GM08714 (cell line): ENCODE measurements around the gene SHROOM3.

Experiments
- H3K4me3 ChIP-seq: fragments of 200-500 bp; sonication (Bioruptor generic); 2 replicates; pipeline ENCODE4 v1.5.1; 2014; ENCODE audit warnings: mild to moderate bottlenecking, low read length, inconsistent platforms
- ZNF274 ChIP-seq: IDR thresholded peaks from 2 replicates; pipeline ENCODE4 v1.6.1; 2012; ENCODE audit warnings: mild to moderate bottlenecking, low read depth, low read length

SHROOM3 gene

GRCh38 chr4:76570141-76570973, 135.3 kb downstream of the SHROOM3 start:
- H3K4me3 ChIP-seq, result no peak overlapping the region
- TF ChIP-seq ZNF274, result no peak

DNA sequence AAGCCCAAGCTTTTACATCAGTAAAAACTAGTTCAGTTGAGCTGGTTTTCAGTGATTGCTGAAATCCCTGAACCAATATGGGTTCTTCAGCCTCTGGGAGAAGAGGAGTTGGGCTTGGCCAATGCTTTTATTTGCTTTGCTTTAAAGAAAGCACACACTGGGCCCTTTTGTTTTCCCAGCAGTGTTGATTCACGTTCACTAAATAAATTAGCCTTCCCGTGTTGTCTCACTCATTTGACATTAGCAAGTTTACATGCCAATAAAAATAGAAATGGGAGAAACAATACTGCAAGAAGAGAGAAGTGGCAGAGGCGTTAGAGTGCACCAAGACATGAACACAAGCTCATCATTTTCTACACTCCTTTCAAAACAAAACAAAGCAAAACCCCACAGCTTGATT, 136.2 kb downstream of the SHROOM3 start:
- H3K4me3 ChIP-seq, result no peak overlapping the region
- TF ChIP-seq ZNF274, result no peak

- no peak for TF ChIP-seq ZNF274
Observed at GRCh38 chr4:76572224-76572623, 137.2 kb downstream of the SHROOM3 start.

DNA sequence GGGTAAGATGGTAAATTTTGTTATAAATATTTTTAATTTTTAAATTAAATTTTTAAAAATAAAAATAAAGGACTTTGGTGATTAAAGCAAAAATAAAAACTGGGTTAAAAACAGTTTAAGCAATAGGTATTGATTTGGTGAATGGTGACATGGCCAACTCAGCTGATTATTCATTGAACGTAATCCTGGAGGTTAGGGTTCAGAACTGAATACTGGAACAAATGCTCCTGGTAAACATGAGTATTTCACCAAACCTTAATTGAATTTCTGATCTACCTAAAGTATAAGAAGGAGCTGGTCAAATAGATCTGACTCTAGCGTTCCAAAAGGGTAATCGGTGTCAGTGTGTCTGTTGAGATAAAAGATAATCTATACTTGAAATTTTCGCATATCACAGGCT, 141.8 kb downstream of the SHROOM3 start:
- H3K4me3 ChIP-seq, result no peak overlapping the region
- TF ChIP-seq ZNF274, result no peak

More at GRCh38 chr4:76572224-76572623, 137.2 kb downstream of the SHROOM3 start:
- H3K4me3 ChIP-seq, result no peak overlapping the region

DNA sequence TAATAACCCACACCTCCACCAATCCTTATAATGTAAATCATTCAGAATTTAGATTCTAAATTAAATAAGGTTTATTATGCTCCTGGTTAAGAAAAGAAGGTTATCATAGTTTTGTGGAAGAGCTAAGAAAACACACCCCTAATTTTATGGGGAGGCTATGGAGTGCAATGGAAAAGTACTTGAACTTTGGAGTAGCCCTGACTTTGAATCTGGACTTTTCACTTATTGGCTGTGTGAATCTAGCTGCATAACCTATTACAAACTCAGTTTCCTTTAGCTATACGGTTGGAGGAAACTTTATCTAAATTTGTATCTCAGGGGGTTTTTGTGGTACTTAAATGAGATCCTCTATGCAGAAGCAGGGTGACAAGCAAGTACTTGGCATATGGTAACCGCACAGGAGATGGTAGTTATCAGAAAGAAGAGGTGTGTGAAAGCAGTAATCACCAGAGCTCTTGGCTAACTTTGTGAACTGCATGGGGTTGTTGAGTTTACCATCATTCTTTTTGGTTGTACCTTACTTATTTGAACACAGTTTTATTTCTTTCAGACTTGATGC, 143.1 kb downstream of the SHROOM3 start:
- no peak overlapping the region for H3K4me3 ChIP-seq
- TF ChIP-seq ZNF274, result no peak

GRCh38 chr4:76579596-76580375, 144.8 kb downstream of the SHROOM3 start:
- no peak for TF ChIP-seq ZNF274
- H3K4me3 ChIP-seq, result no peak overlapping the region

DNA sequence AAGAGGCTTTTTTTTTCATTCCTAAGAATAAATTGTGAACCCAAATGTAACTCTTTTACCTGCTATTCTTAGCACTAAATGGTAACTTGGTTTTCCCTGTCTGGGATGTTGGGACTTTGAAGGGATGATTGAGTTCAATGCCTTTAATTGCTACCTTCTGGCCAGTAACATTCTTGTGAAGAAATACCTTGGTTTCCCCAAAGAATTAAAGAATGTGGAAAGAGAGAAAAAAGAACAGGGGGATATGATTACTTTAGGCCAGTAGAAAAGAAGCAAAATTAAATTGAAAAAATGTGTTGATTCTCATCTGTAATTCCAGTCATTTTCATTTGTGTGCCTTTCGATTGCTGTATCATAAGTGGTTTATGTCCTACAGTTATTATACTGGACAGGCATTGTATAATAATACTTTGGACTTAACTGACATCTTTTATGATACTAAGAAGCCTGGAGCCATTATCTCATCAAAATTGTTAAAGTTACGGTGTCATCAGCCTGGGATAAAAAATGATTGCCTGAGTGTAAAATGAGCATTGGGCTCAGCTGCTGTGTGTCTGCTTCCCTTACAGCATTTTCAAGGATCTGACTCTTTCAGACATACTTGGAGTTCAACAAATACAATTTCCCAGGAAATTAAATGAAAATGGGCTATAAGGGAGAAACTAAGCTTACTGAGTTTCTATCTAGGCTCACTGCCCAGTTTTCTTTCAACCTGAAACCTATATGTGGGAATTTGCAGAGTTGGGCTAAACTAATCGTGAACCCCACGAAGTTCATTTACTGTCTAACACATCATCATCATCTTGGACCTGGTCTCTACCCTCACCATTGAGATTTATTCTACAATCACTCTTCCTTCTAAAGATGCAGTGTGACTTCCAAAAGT, 146.3 kb downstream of the SHROOM3 start:
- TF ChIP-seq ZNF274, result no peak
- no peak overlapping the region for H3K4me3 ChIP-seq

DNA sequence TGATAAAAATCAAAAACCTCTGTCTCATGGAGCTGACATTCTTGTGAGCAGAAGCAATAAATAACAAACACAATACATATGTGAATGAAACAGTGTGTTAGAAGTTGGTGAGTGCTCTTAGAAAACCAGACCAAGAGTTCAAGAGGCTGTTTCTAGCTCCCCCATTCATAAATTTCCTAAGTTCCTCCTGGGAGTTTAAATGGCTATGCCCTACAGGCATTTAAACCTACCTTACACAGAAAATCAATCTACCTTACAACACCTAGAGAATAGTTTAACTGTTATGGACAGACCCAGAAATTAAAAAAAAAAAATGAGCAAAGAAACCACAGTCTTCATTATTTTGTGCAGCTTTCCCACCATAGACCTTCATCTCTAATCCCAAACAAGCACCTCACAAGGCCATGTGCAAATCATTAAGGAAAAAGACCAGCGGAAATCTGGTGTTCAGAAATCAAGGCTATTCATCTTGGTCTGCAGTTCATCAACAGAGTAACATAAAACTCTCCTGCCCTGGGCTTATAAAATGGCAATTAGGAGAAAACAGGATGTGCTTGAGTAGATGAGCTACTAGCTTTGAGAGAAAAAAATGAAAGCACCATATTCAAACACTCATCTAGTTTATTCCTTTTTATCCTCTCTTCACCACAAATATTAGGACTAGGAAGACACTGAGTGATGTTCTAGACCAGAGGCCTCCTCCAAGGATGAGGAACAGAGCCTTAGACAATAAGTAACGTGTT, 147.2 kb downstream of the SHROOM3 start:
- no peak for TF ChIP-seq ZNF274

GRCh38 chr4:76582817-76583087, 147.7 kb downstream of the SHROOM3 start:
- TF ChIP-seq ZNF274, result no peak
- no peak overlapping the region for H3K4me3 ChIP-seq

More for the DNA sequence above, 147.2 kb downstream of the SHROOM3 start:
- H3K4me3 ChIP-seq, result no peak overlapping the region

DNA sequence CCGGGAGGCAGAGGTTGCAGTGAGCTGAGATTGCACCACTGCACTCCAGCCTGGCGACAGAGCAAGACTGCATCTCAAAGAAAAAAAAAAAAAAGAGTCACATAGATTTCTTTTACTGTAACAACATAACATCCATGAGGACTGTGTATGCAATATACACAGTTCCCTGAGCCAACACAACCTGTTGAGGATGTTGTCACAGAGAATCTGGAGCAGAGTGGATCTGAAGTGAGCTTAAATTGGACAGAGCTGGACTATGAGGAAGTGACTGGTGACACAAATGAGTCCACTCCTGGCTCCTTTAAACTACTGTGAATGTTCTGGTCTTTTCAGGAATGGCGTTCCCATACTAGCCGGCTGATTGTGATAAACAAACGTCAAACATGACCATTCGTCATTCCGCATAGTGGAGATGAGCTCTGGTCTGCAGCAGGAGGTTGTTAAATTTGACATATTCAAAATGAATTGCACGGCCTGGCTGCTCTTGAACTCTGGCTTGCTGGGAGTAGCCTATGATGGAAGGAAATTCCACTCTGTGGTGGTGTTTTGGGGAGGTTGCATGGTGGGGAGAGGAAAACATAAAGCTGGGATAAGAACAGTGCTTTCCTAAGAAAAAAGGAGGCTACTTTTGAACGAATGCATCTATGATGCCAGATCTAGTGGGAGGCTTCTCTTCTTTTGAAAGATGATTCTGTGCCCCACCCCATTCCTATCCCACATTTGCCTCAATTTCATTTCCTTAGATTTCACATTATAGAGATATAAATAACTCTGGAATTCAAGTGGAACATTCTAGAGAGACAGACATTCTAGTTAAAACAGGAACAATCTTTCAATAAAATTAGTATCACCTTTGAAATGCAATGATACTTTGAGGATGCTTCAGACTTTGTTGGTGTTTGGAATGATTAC, 149.5 kb downstream of the SHROOM3 start:
- TF ChIP-seq ZNF274, result no peak
- H3K4me3 ChIP-seq, result no peak overlapping the region

GRCh38 chr4:76585272-76585671, 150.2 kb downstream of the SHROOM3 start:
- H3K4me3 ChIP-seq, result no peak overlapping the region
- TF ChIP-seq ZNF274, result no peak

GRCh38 chr4:76585897-76586360, 150.9 kb downstream of the SHROOM3 start:
- peak overlapping the region; percentile 25; the same call in 1 of the 2 replicates for H3K4me3 ChIP-seq
- no peak for TF ChIP-seq ZNF274

GRCh38 chr4:76588274-76588673, 153.2 kb downstream of the SHROOM3 start:
- no peak overlapping the region for H3K4me3 ChIP-seq
- TF ChIP-seq ZNF274, result no peak
